Uterus (tissue), 2 donors: ENCODE results near the gene LINGO4.

Experiments used
- POLR2A ChIP-seq, 2 donors: fragments of 450-650 bp; IDR thresholded peaks; one replicate each; pipeline ENCODE4 v1.6.1; 2016; ENCODE audit warnings: antibody characterized with exemption in 2 of 2, mild to moderate bottlenecking in 1 of 2, moderate library complexity in 1 of 2
- TF ChIP-seq, protein P1 (sequence below), 4 experiments: fragments of 200-600 bp in 2 of 4; fragments of 450-650 bp in 2 of 4; sonication (generic) in 2 of 4; IDR thresholded peaks; one replicate each; pipeline ENCODE4 v1.5.1; 2016 to 2019; ENCODE audit warnings: antibody characterized with exemption in 4 of 4, mild to moderate bottlenecking in 2 of 4, moderate library complexity in 1 of 4

DNA sequence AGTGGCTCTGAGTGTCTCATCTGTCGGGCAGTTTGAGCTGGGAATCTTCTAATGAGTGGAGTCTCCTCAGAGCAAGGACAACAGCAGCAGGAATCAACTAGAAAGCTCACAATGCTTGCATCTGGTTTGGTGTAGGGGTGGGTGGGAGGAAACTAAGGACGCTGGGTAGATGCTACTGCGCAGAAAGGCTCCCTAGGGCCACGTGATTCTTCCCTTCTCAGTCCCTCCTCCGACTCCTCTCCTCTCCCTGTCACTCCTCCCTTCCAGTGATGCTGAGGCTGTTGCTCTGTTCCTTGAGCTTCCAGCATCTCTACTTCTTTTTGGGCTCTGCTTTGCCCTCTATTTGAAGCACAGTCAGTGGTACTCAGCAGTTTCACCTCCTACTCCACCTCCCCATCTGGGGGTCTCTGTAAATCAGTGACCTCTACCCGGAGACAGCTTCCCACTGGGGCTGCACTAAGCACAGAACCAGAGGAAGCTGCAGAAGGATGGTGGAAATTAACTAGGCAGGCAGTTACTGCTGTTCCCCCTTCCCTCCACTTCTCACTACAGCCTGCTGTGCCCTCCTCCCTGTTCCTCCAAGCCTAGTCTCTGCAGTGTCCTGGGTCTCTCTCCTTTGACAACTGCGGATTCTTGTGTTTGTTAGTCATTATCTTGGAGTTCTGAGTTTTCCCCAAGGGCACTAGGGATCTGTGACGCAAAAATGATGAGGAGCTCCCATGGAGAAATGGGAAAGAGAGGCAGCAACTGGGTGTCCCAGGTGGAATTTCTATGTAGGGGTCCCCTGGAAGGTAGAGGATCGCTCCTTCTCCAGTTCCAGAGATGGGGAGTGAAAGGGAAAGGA is 5.8 kb downstream of the LINGO4 start:
- no peak for TF ChIP-seq POLR2A (IDR thresholded peaks at IDR 0.05)
- TF ChIP-seq, protein P1, sequence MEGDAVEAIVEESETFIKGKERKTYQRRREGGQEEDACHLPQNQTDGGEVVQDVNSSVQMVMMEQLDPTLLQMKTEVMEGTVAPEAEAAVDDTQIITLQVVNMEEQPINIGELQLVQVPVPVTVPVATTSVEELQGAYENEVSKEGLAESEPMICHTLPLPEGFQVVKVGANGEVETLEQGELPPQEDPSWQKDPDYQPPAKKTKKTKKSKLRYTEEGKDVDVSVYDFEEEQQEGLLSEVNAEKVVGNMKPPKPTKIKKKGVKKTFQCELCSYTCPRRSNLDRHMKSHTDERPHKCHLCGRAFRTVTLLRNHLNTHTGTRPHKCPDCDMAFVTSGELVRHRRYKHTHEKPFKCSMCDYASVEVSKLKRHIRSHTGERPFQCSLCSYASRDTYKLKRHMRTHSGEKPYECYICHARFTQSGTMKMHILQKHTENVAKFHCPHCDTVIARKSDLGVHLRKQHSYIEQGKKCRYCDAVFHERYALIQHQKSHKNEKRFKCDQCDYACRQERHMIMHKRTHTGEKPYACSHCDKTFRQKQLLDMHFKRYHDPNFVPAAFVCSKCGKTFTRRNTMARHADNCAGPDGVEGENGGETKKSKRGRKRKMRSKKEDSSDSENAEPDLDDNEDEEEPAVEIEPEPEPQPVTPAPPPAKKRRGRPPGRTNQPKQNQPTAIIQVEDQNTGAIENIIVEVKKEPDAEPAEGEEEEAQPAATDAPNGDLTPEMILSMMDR (IDR thresholded peaks at IDR 0.05), result no peak
